Prostate gland (tissue), 2 donors: Measurements from ENCODE around the gene TRIM39. TPM values are rescaled to one million over a fixed set of nuclear protein-coding genes. Genes with fewer than 3 reads are reported as not detected.

Experiments
- DNase-seq: peaks from one replicate; pipeline ENCODE4 v3.0.0-alpha.2; 2019; ENCODE audit warnings: low spot score
- H3K27ac ChIP-seq, 2 donors: fragments of 200-600 bp; sonication (generic); 2 replicates each; pipeline ENCODE4 v1.5.1; 2017 to 2019
- H3K27me3 ChIP-seq: fragments of 200-600 bp; sonication (generic); replicated peaks from 2 replicates; pipeline ENCODE4 v1.5.1; 2019; ENCODE audit not compliant: insufficient read depth
- H3K36me3 ChIP-seq, 2 donors: fragments of 200-600 bp; sonication (generic); 1 replicate in 1 of 2; 2 replicates in 1 of 2; pipeline versions ENCODE4 v1.5.1 to v1.8.1; 2017 to 2019
- H3K4me1 ChIP-seq: fragments of 200-600 bp; sonication (generic); replicated peaks from 2 replicates; pipeline ENCODE4 v1.5.1; 2019
- H3K4me3 ChIP-seq, 2 donors: fragments of 200-600 bp; sonication (generic); 2 replicates each; pipeline ENCODE4 v1.5.1; 2017 to 2019
- H3K9me3 ChIP-seq: fragments of 200-600 bp; sonication (generic); 2 replicates; pipeline ENCODE4 v1.5.1; 2017
- POLR2A ChIP-seq: fragments of 450-650 bp; IDR thresholded peaks from one replicate; pipeline ENCODE4 v1.6.1; 2016; ENCODE audit warnings: antibody characterized with exemption, mild to moderate bottlenecking
- POLR2AphosphoS5 ChIP-seq: sonication (generic); formaldehyde crosslinking; IDR thresholded peaks from one replicate; pipeline ENCODE4 v1.6.1; 2017; ENCODE audit warnings: antibody characterized with exemption
- WGBS: methylation state at CpG from one replicate; pipeline ENCODE4 v1.1.5; 2018; 5-methylcytosine and 5-hydroxymethylcytosine counted together
- intact Hi-C: fragments of 100-400 bp; cut with DNase I; formaldehyde crosslinking; loops from one replicate; pipeline ENCODE4 v1.14.2; 2022
- total RNA-seq, 2 donors: library from RNA; depleted of rRNA; stranded (reverse); fragments of >200 nt; gene quantifications; one replicate each; pipeline ENCODE4 v1.1.0, GENCODE V29; 2016
- TF ChIP-seq, protein P1 (sequence below), 4 experiments: fragments of 200-600 bp in 2 of 4; fragments of 450-650 bp in 2 of 4; sonication (generic) in 2 of 4; IDR thresholded peaks; 1 replicate in 3 of 4; 2 replicates in 1 of 4; pipeline ENCODE4 v1.5.1; 2016 to 2019; ENCODE audit warnings: antibody characterized with exemption in 4 of 4, mild to moderate bottlenecking in 2 of 4, moderate library complexity in 2 of 4

The TRIM39 gene
- total RNA-seq, 2 donors from 2014 or later = 15.2 to 27.7 TPM

GRCh38 chr6:30344191-30344867 lies 17.6 kb downstream of the TRIM39 start:
- intact Hi-C loops = no loop called here
- H3K36me3 ChIP-seq = peaks cover 0 to 6% of the 10 kb centered on the region in 2 donors
- H3K4me1 ChIP-seq = no peaks in the 10 kb centered on the region
- DNase-seq = no peak
- H3K4me3 ChIP-seq = peak overlapping the region in 1 of 2 donors; percentile 76
- TF ChIP-seq POLR2AphosphoS5 (no peak), POLR2A (no peak)
- TF ChIP-seq, protein P1, sequence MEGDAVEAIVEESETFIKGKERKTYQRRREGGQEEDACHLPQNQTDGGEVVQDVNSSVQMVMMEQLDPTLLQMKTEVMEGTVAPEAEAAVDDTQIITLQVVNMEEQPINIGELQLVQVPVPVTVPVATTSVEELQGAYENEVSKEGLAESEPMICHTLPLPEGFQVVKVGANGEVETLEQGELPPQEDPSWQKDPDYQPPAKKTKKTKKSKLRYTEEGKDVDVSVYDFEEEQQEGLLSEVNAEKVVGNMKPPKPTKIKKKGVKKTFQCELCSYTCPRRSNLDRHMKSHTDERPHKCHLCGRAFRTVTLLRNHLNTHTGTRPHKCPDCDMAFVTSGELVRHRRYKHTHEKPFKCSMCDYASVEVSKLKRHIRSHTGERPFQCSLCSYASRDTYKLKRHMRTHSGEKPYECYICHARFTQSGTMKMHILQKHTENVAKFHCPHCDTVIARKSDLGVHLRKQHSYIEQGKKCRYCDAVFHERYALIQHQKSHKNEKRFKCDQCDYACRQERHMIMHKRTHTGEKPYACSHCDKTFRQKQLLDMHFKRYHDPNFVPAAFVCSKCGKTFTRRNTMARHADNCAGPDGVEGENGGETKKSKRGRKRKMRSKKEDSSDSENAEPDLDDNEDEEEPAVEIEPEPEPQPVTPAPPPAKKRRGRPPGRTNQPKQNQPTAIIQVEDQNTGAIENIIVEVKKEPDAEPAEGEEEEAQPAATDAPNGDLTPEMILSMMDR (IDR thresholded peaks at IDR 0.05) = no peak
- 54% methylated on average over 4 of the region's 4 CpGs for WGBS
- no peaks in the 10 kb centered on the region for H3K27me3 ChIP-seq
- no peaks in the 10 kb centered on the region for H3K9me3 ChIP-seq
- peak overlapping the region; percentile 86 to 91 for H3K27ac ChIP-seq

DNA sequence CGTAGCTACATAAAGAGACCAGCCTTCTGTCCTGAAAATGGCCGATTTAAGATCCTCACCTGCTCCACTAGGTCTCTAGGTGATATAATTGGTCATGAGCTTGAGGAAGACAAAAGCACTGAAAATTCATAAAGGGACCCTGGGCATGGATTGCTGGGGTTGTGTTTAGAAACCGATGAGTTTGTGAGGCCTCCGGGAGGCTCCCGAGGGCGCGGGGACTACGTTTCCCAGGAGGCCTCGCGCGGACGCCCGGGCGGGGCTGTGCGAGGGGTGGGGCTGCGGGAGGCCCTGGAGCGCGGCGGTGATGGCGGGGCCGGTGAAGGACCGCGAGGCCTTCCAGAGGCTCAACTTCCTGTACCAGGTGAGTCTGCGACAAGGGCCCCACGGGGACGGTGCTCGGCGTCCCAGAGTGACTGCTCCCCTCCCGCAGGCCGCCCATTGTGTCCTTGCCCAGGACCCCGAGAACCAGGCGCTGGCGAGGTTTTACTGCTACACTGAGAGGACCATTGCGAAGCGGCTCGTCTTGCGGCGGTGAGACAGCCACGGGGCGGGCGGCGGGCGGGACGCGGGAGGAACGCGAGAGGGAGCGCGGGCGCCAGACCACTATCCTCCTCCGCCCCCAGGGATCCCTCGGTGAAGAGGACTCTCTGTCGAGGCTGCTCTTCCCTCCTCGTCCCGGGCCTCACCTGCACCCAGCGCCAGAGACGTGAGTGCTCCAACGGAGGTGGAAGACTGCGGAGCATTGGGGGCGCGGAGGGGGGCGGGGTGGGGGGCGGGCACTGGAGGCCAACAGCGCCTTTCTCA lies 18.3 kb downstream of the TRIM39 start, which contains the start of gene RPP21:
Gene RPP21 (plus strand): TSS at position 289 of the 804 bp plus-strand sequence. CDS start 16 bp downstream, at position 305.
- no peaks in the 10 kb centered on the region for H3K4me1 ChIP-seq
- peaks cover 0 to 6% of the 10 kb centered on the region in 2 donors for H3K36me3 ChIP-seq
- TF ChIP-seq POLR2A (peak; percentile 77), POLR2AphosphoS5 (peak; percentile 91)
- TF ChIP-seq, protein P1 (IDR thresholded peaks at IDR 0.05) = peak in 1 of 4 experiments; percentile 2
- intact Hi-C loops = no loop called here
- 3% methylated on average over 61 of the region's 64 CpGs for WGBS
- peak within 1 kb of the TSS; percentile 76 to 77 for H3K4me3 ChIP-seq
- H3K27me3 ChIP-seq = no peaks in the 10 kb centered on the region
- DNase-seq = peak; percentile 83
- H3K27ac ChIP-seq = peak within 1 kb of the TSS; percentile 86 to 91
- H3K9me3 ChIP-seq = no peaks in the 10 kb centered on the region

GRCh38 chr6:30345852-30346251 lies 19.1 kb downstream of the TRIM39 start:
- H3K27me3 ChIP-seq = no peaks in the 10 kb centered on the region
- TF ChIP-seq, protein P1 (IDR thresholded peaks at IDR 0.05) = no peak
- no peak for TF ChIP-seq POLR2AphosphoS5
- TF ChIP-seq POLR2A = no peak
- H3K36me3 ChIP-seq = peaks cover 0 to 6% of the 10 kb centered on the region in 2 donors
- H3K4me1 ChIP-seq = no peaks in the 10 kb centered on the region
- WGBS = 35% methylated on average over 4 of the region's 4 CpGs
- H3K9me3 ChIP-seq = no peaks in the 10 kb centered on the region
- intact Hi-C loops = no loop called here
- H3K4me3 ChIP-seq = peak overlapping the region; percentile 76 to 77
- no peak overlapping the region for H3K27ac ChIP-seq
- no peak for DNase-seq

DNA sequence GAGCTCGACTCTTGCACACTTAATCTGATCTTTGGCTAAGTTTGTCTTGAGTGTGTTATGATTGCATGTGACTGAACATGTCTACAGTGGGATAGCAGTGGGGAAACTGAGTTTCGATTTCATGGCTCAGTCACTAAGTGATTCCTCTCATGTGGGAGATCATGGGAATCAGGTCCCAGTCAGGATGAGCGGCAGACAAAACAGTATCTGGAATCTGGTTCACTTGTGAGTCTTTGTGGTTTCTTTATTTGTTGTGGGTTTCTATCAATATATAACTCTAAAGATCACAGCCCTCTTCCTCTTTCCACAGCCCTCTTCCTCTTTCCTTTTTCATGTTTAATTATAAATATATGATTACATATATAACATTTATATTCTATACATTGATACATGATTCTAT lies 22.2 kb downstream of the TRIM39 start:
- no peak for DNase-seq
- intact Hi-C loops = no loop called here
- Histone ChIP-seq H3K4me3 (no peak overlapping the region), H3K36me3 (peaks cover 0 to 6% of the 10 kb centered on the region in 2 donors), H3K27me3 (no peaks in the 10 kb centered on the region), H3K27ac (no peak overlapping the region), H3K9me3 (no peaks in the 10 kb centered on the region), H3K4me1 (no peaks in the 10 kb centered on the region)
- TF ChIP-seq POLR2AphosphoS5 (no peak), POLR2A (no peak)
- TF ChIP-seq, protein P1 (IDR thresholded peaks at IDR 0.05) = no peak
- WGBS = 57% methylated on average over 3 of the region's 3 CpGs
